Natural killer cell treated with Interleukin-12 subunit alpha and Interleukin-12 subunit beta and Interleukin-15 and Interleukin-18, amount 100 ng/mL, for 72 hours (primary cell): ENCODE data around the gene SCAP. TPM values are rescaled to one million over a fixed set of nuclear protein-coding genes. Genes with fewer than 3 reads are reported as not detected.
"Not testable (repeated sequence)": the region's sequence is repeated elsewhere in the genome, so short reads cannot be mapped to it uniquely, and the experiment has no call there.

Experiments used
- ATAC-seq, 2 donors: fragments of 150-1000 bp; cut with Tn5 transposase in 1 of 2; sonication (Bioruptor Pico), chemical (Tn5 transposase) in 1 of 2; 2 replicates each; pipeline ENCODE4 v1.10.0; 2021
- DNase-seq: peaks from one replicate; pipeline ENCODE4 v3.0.0; 2022; ENCODE audit warnings: low spot score
- H3K27ac Mint-ChIP-seq, 2 donors: 1 replicate in 1 of 2; 2 replicates in 1 of 2; pipeline ENCODE4 v1.8.0; 2022; ENCODE audit warnings: mixed read lengths in 2 of 2, mild to moderate bottlenecking in 1 of 2, moderate library complexity in 1 of 2
- H3K27me3 Mint-ChIP-seq, 2 donors: 1 replicate in 1 of 2; 2 replicates in 1 of 2; pipeline ENCODE4 v1.8.0; 2022; ENCODE audit warnings: mixed read lengths in 2 of 2
- H3K36me3 Mint-ChIP-seq: one replicate; pipeline ENCODE4 v1.8.0; 2022; ENCODE audit warnings: mixed read lengths
- H3K4me1 Mint-ChIP-seq, 2 donors: 1 replicate in 1 of 2; 2 replicates in 1 of 2; pipeline ENCODE4 v1.8.0; 2022; ENCODE audit warnings: low read depth in 2 of 2, mixed read lengths in 2 of 2, mild to moderate bottlenecking in 1 of 2
- H3K4me3 Mint-ChIP-seq: one replicate; pipeline ENCODE4 v1.8.0; 2022; ENCODE audit warnings: mixed read lengths
- H3K9me3 Mint-ChIP-seq: 2 replicates; pipeline ENCODE4 v1.8.0; 2022; ENCODE audit warnings: mixed read lengths
- total RNA-seq, 2 donors: library from RNA; stranded (reverse); gene quantifications; one replicate each; pipeline ENCODE4 v1.2.3, GENCODE V29; 2022

Gene SCAP
- total RNA-seq: 100 to 1,000 TPM in 1 of 2 donors, 10 to 100 TPM in 1; 51.1 to 111 TPM

GRCh38 chr3:47475570-47476329 is at the start of gene SCAP:
Gene SCAP, minus strand, starts transcription at chr3:47475941. Its CDS starts 32,948 bp downstream, at chr3:47442993.
- Mint-ChIP-seq H3K27me3 (no peaks in the 10 kb centered on the region), H3K36me3 (no peaks in the 10 kb centered on the region), H3K4me1 (peaks cover 20 to 21% of the 10 kb centered on the region in 2 donors), H3K4me3 (peak within 1 kb of the TSS; percentile 99), H3K27ac (peak within 1 kb of the TSS; percentile 85 to 87), H3K9me3 (no peaks in the 10 kb centered on the region)
- DNase-seq (peak; percentile 96), ATAC-seq (peak; percentile 97)

GRCh38 chr3:47523310-47524073 is 47.8 kb upstream of the SCAP start:
- Mint-ChIP-seq H3K27me3 (no peaks in the 10 kb centered on the region), H3K9me3 (no peaks in the 10 kb centered on the region), H3K4me1 (peaks cover 0 to 6% of the 10 kb centered on the region in 2 donors), H3K4me3 (no peak overlapping the region), H3K36me3 (no peaks in the 10 kb centered on the region), H3K27ac (no peak overlapping the region)
- DNase-seq: no peak
- no peak for ATAC-seq

GRCh38 chr3:47522082-47522987 is 46.6 kb upstream of the SCAP start:
- Mint-ChIP-seq H3K27me3 (peaks cover 0 to 2% of the 10 kb centered on the region in 2 donors), H3K27ac (peak overlapping the region; percentile 41 to 62), H3K9me3 (no peaks in the 10 kb centered on the region), H3K36me3 (no peaks in the 10 kb centered on the region), H3K4me3 (no peak overlapping the region), H3K4me1 (peaks cover 0 to 6% of the 10 kb centered on the region in 2 donors)
- peak; percentile 95 to 97 for ATAC-seq
- DNase-seq: peak; percentile 83

- DNase-seq (no peak), ATAC-seq (no peak)
- H3K36me3 Mint-ChIP-seq: no peaks in the 10 kb centered on the region
- no peak overlapping the region for H3K27ac Mint-ChIP-seq
- no peak overlapping the region for H3K4me3 Mint-ChIP-seq
- peaks cover 0 to 2% of the 10 kb centered on the region in 2 donors for H3K27me3 Mint-ChIP-seq
- H3K9me3 Mint-ChIP-seq: no peaks in the 10 kb centered on the region
- H3K4me1 Mint-ChIP-seq: peaks cover 0 to 6% of the 10 kb centered on the region in 2 donors
These were observed 45.0 kb upstream of the SCAP start for GRCh38 chr3:47520756-47521155.

GRCh38 chr3:47517937-47518336 is 42.2 kb upstream of the SCAP start:
- Mint-ChIP-seq H3K9me3 (no peaks in the 10 kb centered on the region), H3K27ac (no peak overlapping the region), H3K4me1 (peaks cover 0 to 10% of the 10 kb centered on the region in 2 donors), H3K4me3 (no peak overlapping the region), H3K36me3 (no peaks in the 10 kb centered on the region), H3K27me3 (peaks cover 0 to 2% of the 10 kb centered on the region in 2 donors)
- DNase-seq (no peak), ATAC-seq (no peak)

- Mint-ChIP-seq H3K9me3 (no peaks in the 10 kb centered on the region), H3K27me3 (peaks cover 0 to 2% of the 10 kb centered on the region in 2 donors)
- no peak for ATAC-seq
These were observed 40.2 kb upstream of the SCAP start for GRCh38 chr3:47515864-47516319.

GRCh38 chr3:47515100-47515499 is 39.4 kb upstream of the SCAP start:
- DNase-seq (no peak), ATAC-seq (no peak)
- H3K36me3 Mint-ChIP-seq: no peaks in the 10 kb centered on the region
- peak overlapping the region; percentile 76 for H3K4me3 Mint-ChIP-seq
- H3K9me3 Mint-ChIP-seq: no peaks in the 10 kb centered on the region
- peaks cover 13 to 23% of the 10 kb centered on the region in 2 donors for H3K4me1 Mint-ChIP-seq
- peak overlapping the region; percentile 68 to 84 for H3K27ac Mint-ChIP-seq
- peaks cover 0 to 2% of the 10 kb centered on the region in 2 donors for H3K27me3 Mint-ChIP-seq

More at GRCh38 chr3:47515864-47516319, 40.2 kb upstream of the SCAP start:
- Mint-ChIP-seq H3K36me3 (no peaks in the 10 kb centered on the region), H3K4me3 (peak overlapping the region; percentile 76), H3K4me1 (peaks cover 13 to 19% of the 10 kb centered on the region in 2 donors), H3K27ac (no peak overlapping the region)
- no peak for DNase-seq

GRCh38 chr3:47513125-47513929 is 37.6 kb upstream of the SCAP start, which contains the start of gene ELP6:
Gene ELP6, minus strand, starts transcription at chr3:47513712. Its CDS starts 122 bp downstream, at chr3:47513590.
- DNase-seq: peak; percentile 98
- no peaks in the 10 kb centered on the region for H3K9me3 Mint-ChIP-seq
- peak within 1 kb of the TSS; percentile 94 to 96 for H3K27ac Mint-ChIP-seq

GRCh38 chr3:47512416-47513124 is 36.8 kb upstream of the SCAP start:
- DNase-seq: no peak
- H3K4me1 Mint-ChIP-seq: peaks cover 13 to 23% of the 10 kb centered on the region in 2 donors
- no peaks in the 10 kb centered on the region for H3K9me3 Mint-ChIP-seq
- no peaks in the 10 kb centered on the region for H3K36me3 Mint-ChIP-seq
- peak overlapping the region; percentile 92 for H3K4me3 Mint-ChIP-seq
- no peaks in the 10 kb centered on the region for H3K27me3 Mint-ChIP-seq
- ATAC-seq: peak in 1 of 2 donors; percentile 7
- peak overlapping the region; percentile 94 to 96 for H3K27ac Mint-ChIP-seq

More at GRCh38 chr3:47513125-47513929, 37.6 kb upstream of the SCAP start, which contains the start of gene ELP6:
- H3K4me3 Mint-ChIP-seq: peak within 1 kb of the TSS; percentile 92
- peak; percentile 98 to 99 for ATAC-seq
- H3K4me1 Mint-ChIP-seq: peaks cover 13 to 23% of the 10 kb centered on the region in 2 donors
- H3K27me3 Mint-ChIP-seq: peaks cover 0 to 2% of the 10 kb centered on the region in 2 donors
- no peaks in the 10 kb centered on the region for H3K36me3 Mint-ChIP-seq

- H3K27me3 Mint-ChIP-seq, H3K9me3 Mint-ChIP-seq, H3K4me1 Mint-ChIP-seq, DNase-seq, H3K4me3 Mint-ChIP-seq, H3K27ac Mint-ChIP-seq, ATAC-seq: not testable (repeated sequence)
- H3K36me3 Mint-ChIP-seq: peaks cover 17% of the 10 kb centered on the region
These were observed 29.5 kb upstream of the SCAP start for GRCh38 chr3:47505267-47505666.

- ATAC-seq (no peak), DNase-seq (no peak)
- H3K36me3 Mint-ChIP-seq: peaks cover 21% of the 10 kb centered on the region
- peaks cover 0 to 4% of the 10 kb centered on the region in 2 donors for H3K4me1 Mint-ChIP-seq
- no peak overlapping the region for H3K27ac Mint-ChIP-seq
- no peaks in the 10 kb centered on the region for H3K9me3 Mint-ChIP-seq
- H3K4me3 Mint-ChIP-seq: no peak overlapping the region
- H3K27me3 Mint-ChIP-seq: no peaks in the 10 kb centered on the region
These were observed 28.4 kb upstream of the SCAP start for GRCh38 chr3:47504113-47504512.

GRCh38 chr3:47503033-47503432 is 27.3 kb upstream of the SCAP start:
- Mint-ChIP-seq H3K36me3 (peaks cover 29% of the 10 kb centered on the region), H3K9me3 (no peaks in the 10 kb centered on the region), H3K27me3 (no peaks in the 10 kb centered on the region), H3K4me1 (peaks cover 0 to 7% of the 10 kb centered on the region in 2 donors), H3K27ac (no peak overlapping the region), H3K4me3 (no peak overlapping the region)
- DNase-seq: no peak
- no peak for ATAC-seq
